Testis (tissue), 3 donors: ENCODE measurements around the gene SLC37A2. TPM values are rescaled to one million over a fixed set of nuclear protein-coding genes. Genes with fewer than 3 reads are reported as not detected.

Experiments used
- DNase-seq: peaks from one replicate; pipeline ENCODE4 v3.0.0-alpha.2; 2019
- H3K27ac ChIP-seq, 2 donors: fragments of 200-600 bp; sonication (generic); one replicate each; pipeline ENCODE4 v1.5.1; 2019
- H3K27me3 ChIP-seq: fragments of 200-600 bp; sonication (generic); one replicate; pipeline ENCODE4 v1.5.1; 2019
- H3K36me3 ChIP-seq: fragments of 200-600 bp; sonication (generic); one replicate; pipeline ENCODE4 v1.5.1; 2017; ENCODE audit warnings: low read depth; ENCODE audit errors: missing control alignments
- H3K4me1 ChIP-seq: fragments of 200-600 bp; sonication (generic); one replicate; pipeline ENCODE4 v1.5.1; 2019
- H3K4me3 ChIP-seq, 2 donors: fragments of 200-600 bp; sonication (generic); one replicate each; pipeline ENCODE4 v1.5.1; 2017 to 2019
- H3K9me3 ChIP-seq: fragments of 200-600 bp; sonication (generic); one replicate; pipeline ENCODE4 v1.5.1; 2017
- CTCF ChIP-seq, 3 experiments: fragments of 450-650 bp in 2 of 3; fragments of 200-600 bp in 1 of 3; sonication (generic) in 1 of 3; IDR thresholded peaks; one replicate each; pipeline ENCODE4 v1.5.1; 2016 to 2019; ENCODE audit warnings: antibody characterized with exemption in 3 of 3, mild to moderate bottlenecking in 2 of 3, moderate library complexity in 1 of 3
- POLR2A ChIP-seq: fragments of 450-650 bp; IDR thresholded peaks from one replicate; pipeline ENCODE4 v1.6.1; 2017; ENCODE audit warnings: antibody characterized with exemption, mild to moderate bottlenecking, moderate library complexity
- WGBS, 2 donors: methylation state at CpG; one replicate each; pipeline ENCODE4 v1.1.5; 2018; 5-methylcytosine and 5-hydroxymethylcytosine counted together
- intact Hi-C: fragments of 100-400 bp; cut with DNase I; formaldehyde crosslinking; loops from one replicate; pipeline ENCODE4 v1.15.1; 2023; ENCODE audit warnings: low total_unique reads
- polyA plus RNA-seq: library from polyadenylated mRNA; stranded (reverse); fragments of 350-450 nt; fragmentation: Illumina TruSeq; extraction: RNeasy Lipid Tissue Mini Kit (QIAGEN cat#74804); gene quantifications from one replicate; pipeline ENCODE4 v1.2.3, GENCODE V29; 2014; ENCODE audit warnings: low read depth, low replicate concordance; ENCODE audit not compliant: insufficient read depth
- total RNA-seq, 2 donors: library from RNA; depleted of rRNA; stranded (reverse); fragments of >200 nt; gene quantifications; one replicate each; pipeline ENCODE4 v1.2.3, GENCODE V29; 2016

Gene SLC37A2
- total and polyA plus RNA-seq, 3 donors from 2014 or later, result 3.0 to 7.6 (median 6.2) TPM

GRCh38 chr11:125082040-125082439 lies 18.9 kb downstream of the SLC37A2 start:
- H3K36me3 ChIP-seq, result no peaks in the 10 kb centered on the region
- H3K27ac ChIP-seq, result no peak overlapping the region
- 91 to 94% methylated on average over 5 of the region's 5 CpGs for WGBS, 2 donors
- no peak overlapping the region for H3K4me3 ChIP-seq
- no peaks in the 10 kb centered on the region for H3K9me3 ChIP-seq
- DNase-seq, result no peak
- intact Hi-C loops, result no loop called here
- no peaks in the 10 kb centered on the region for H3K27me3 ChIP-seq
- TF ChIP-seq POLR2A (no peak), CTCF (IDR thresholded peaks at IDR 0.05) (no peak)
- H3K4me1 ChIP-seq, result peaks cover 6% of the 10 kb centered on the region

DNA sequence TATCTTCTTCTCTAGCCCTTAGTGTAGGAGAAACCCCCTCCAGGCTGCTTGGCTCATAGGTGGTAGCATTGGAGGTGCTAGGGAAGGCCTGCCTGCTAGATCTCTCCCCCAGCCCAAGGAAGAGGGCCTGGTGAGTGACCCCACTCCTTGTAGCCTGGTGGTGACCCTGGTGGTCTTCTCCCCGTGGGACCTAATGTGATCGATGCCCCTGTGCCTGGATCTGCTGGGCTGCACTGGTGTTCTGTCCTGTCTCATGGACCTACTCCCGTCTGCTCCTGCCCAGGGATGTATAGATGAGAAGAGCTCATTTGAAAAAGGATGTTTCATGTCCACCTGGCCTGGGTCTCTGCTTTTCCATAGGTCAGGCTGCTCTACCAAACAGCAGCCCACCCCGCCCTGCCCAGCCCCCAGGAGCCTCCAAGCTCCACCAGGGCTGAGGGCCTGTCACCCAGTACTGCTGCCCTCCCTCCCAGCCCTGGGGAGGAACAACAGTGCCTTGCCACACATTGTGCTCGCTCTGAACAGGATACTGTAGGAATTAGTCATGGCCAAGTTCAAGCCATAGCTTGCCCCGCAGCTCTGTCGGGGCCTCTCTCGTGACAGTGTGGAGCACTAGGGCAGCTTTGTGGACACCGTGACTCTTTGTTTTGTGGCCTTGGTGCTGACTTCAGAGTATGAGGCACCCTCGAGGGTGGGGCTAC lies 19.7 kb downstream of the SLC37A2 start:
- Histone ChIP-seq H3K27ac (no peak overlapping the region), H3K9me3 (no peaks in the 10 kb centered on the region), H3K4me3 (no peak overlapping the region), H3K4me1 (peaks cover 6% of the 10 kb centered on the region), H3K36me3 (no peaks in the 10 kb centered on the region), H3K27me3 (no peaks in the 10 kb centered on the region)
- WGBS, 2 donors, result 66 to 86% methylated on average over 5 to 10 of the region's 10 CpGs
- no peak for TF ChIP-seq POLR2A
- TF ChIP-seq CTCF (IDR thresholded peaks at IDR 0.05), result no peak
- intact Hi-C loops, result no loop called here
- no peak for DNase-seq

DNA sequence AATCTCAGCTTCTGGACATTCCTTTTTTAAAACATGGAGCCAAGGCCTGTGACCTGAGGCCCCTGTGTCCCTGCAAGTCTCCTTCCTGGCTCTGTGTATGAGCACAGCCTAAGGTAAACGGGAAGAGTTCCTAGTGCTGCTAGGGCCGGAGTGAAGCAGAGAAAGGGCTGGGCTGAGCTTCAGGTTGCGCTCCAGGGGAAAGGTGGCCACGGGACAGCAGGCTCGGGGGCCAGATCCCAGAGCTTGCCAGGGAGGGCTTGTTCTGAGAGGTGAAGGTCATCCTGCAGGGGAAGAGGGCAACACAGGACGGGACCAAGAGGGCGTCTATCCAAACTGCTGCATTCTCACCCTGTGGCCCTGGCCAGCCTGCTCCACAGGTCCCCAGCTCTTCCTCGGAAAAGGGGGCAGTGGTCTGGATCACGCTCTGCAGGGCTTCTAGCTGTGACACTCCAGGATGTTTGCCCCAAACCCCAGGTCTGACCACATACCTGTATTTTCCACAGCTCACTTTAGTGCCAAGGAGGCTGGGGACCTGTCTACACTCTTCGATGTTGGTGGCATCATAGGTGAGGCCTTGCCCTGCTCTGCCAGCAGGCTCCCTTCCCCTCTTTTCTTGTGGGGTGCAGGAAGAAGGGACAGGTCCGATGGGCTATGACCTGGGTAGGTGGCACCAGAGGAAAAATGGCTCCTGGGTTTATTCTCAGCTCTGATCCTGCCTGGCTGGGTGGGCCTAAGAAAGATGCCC lies 20.4 kb downstream of the SLC37A2 start:
- no peak for DNase-seq
- TF ChIP-seq POLR2A (no peak), CTCF (IDR thresholded peaks at IDR 0.05) (no peak)
- Histone ChIP-seq H3K4me1 (peaks cover 6% of the 10 kb centered on the region), H3K27me3 (no peaks in the 10 kb centered on the region), H3K9me3 (no peaks in the 10 kb centered on the region), H3K36me3 (no peaks in the 10 kb centered on the region), H3K27ac (no peak overlapping the region), H3K4me3 (no peak overlapping the region)
- intact Hi-C loops, result no loop called here
- WGBS, 2 donors, result 69 to 71% methylated on average over 8 to 11 of the region's 11 CpGs

- intact Hi-C loops, result no loop called here
- 94 to 95% methylated on average over 7 to 11 of the region's 11 CpGs for WGBS, 2 donors
- Histone ChIP-seq H3K36me3 (no peaks in the 10 kb centered on the region), H3K9me3 (no peaks in the 10 kb centered on the region), H3K4me3 (no peak overlapping the region), H3K4me1 (peaks cover 6% of the 10 kb centered on the region), H3K27ac (no peak overlapping the region), H3K27me3 (no peaks in the 10 kb centered on the region)
- DNase-seq, result no peak
- TF ChIP-seq CTCF (IDR thresholded peaks at IDR 0.05), result no peak
- no peak for TF ChIP-seq POLR2A
Observed at GRCh38 chr11:125084057-125084416, 20.9 kb downstream of the SLC37A2 start.
